Measurements from ENCODE around the gene KRT9. TPM values are rescaled to one million over a fixed set of nuclear protein-coding genes. Genes with fewer than 3 reads are reported as not detected.
"Not testable (repeated sequence)": the region's sequence is repeated elsewhere in the genome, so short reads cannot be mapped to it uniquely, and the experiment has no call there.

The KRT9 gene
- total and polyA plus RNA-seq, 2 of the 13 experiments (the other 11 are each of a cell fraction or from before 2014, with no cell fraction given), result not detected

- TF ChIP-seq SNAPC4 (CRISPR knock-in tag; IDR thresholded peaks at IDR 0.05) (no peak), BHLHE40 (IDR thresholded peaks at IDR 0.05; ENCODE audit: low read length) (no peak), NCOA2 (CRISPR knock-in tag; IDR thresholded peaks at IDR 0.05) (no peak), ZNF329 (CRISPR knock-in tag; IDR thresholded peaks at IDR 0.05; ENCODE audit: low read depth) (no peak)
These were observed 39.2 kb upstream of the KRT9 start (continued) for GRCh38 chr17:41610965-41611640.

- 1% methylated on average over 10 of the region's 10 CpGs for WGBS (ENCODE audit: low lambda C conversion rate)
- DNase-seq (ENCODE audit: low spot score); H3K4me1 ChIP-seq (ENCODE audit: insufficient read depth, low read length); POLR2A ChIA-PET; H4K20me1 ChIP-seq (ENCODE audit: insufficient read depth, low read length); H3K4me3 ChIP-seq (replicated peaks in 1 of 3; ENCODE audit: insufficient read depth in 1 of 3, low read depth in 2 of 3, low read length in 3 of 3); in situ Hi-C loops (cut with HindIII; ENCODE audit: extremely low pct_ligation_motif_present, low pct_unique_long_range_greater_than_20kb); H3K36me3 ChIP-seq (replicated peaks in 1 of 2; ENCODE audit: control insufficient read depth in 1 of 2, insufficient read depth in 2 of 2, low read length in 2 of 2); FAIRE-seq; H3K9ac ChIP-seq (ENCODE audit: insufficient read depth, low read depth, low read length); H3K4me2 ChIP-seq (ENCODE audit: low read depth, low read length); BruUV-seq (replicated peaks); H2AFZ ChIP-seq (ENCODE audit: low read length); intact Hi-C loops (cut with micrococcal nuclease; ENCODE audit: unreplicated experiment); H3K27ac ChIP-seq (ENCODE audit: extremely low read length, insufficient read depth, low read length); H3K79me2 ChIP-seq (ENCODE audit: insufficient read depth, low read length): not testable (repeated sequence)
- Histone ChIP-seq H3K27me3 (ENCODE audit: control insufficient read depth in 1 of 2, insufficient read depth in 2 of 2, low read length in 2 of 2) (peaks cover 0 to 40% of the 10 kb centered on the region in 2 experiments; a peak in 3 of 5 replicates), H3K9me3 (ENCODE audit: low read length) (peaks cover 16% of the 10 kb centered on the region)
- CTCF ChIA-PET (ENCODE audit: low intra/inter-chr PET ratio, low total read pairs), result interaction anchor here (1.2 to 2.6 kb wide), 2 partner anchors 37 to 53 kb away, joined by 4 to 10 read pairs; no protein-coding TSS in a partner anchor
- ATAC-seq, result peak; percentile 73
- peak; percentile 35 for TF ChIP-seq STAG1 (CRISPR knock-in tag; IDR thresholded peaks at IDR 0.05)
- TF ChIP-seq CTCF (CRISPR knock-in tag; IDR thresholded peaks at IDR 0.05), result peak; percentile 55
These were observed 38.2 kb upstream of the KRT9 start for GRCh38 chr17:41610061-41610517.

Measured in HepG2 (cell line).